ENCODE data around the gene TBC1D4.
"Not testable (repeated sequence)": the region's sequence is repeated elsewhere in the genome, so short reads cannot be mapped to it uniquely, and the experiment has no call there.

TBC1D4 gene

DNA sequence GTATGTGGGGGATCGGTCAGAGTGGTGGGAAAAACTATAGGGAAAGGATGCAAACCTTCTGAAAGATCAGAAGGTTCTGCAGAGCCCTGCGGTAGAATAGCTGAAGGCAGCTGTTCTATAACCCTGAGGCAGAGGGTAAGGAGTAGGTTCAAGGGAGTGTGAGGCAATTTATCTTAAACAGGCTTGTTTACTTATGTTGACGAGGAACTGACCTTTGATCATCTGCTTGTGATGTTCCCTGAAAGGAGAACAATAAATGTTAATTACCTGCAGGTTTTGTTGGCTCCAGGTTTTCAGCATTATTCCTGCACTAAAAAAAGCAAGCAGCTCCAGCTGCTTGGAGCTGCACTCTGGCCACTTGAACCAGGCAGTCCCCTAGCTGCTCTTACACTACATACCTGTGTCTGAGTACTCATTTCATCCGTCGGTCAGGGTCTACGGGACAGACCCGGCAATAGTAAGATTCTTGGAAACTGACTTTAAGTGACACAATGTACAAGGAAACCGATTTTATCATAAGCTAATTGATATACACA lies 202.1 kb downstream of the TBC1D4 start:
- DNase-seq (ENCODE audit: low read depth in 3 of 3) = no peak

DNA sequence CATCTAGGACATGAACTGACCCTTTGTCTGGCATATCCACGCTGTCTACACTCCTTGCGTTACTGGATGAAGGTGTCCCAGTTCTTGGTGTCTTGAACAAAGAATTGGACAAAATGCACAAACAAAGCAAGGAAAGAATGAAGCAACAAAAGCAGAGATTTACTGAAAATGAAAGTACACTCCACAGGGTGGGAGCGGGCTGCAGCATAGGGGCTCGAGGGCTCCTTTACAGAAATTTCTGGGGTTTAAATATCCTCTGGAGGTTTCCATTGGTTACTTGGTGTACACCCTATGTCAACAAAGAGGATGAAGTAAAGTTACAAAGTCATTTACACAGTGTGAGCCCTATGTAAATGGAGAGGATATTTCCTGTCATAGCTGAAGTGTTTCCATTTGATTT lies 208.3 kb downstream of the TBC1D4 start:
- DNase-seq (ENCODE audit: low read depth in 3 of 3) = not testable (repeated sequence)

DNA sequence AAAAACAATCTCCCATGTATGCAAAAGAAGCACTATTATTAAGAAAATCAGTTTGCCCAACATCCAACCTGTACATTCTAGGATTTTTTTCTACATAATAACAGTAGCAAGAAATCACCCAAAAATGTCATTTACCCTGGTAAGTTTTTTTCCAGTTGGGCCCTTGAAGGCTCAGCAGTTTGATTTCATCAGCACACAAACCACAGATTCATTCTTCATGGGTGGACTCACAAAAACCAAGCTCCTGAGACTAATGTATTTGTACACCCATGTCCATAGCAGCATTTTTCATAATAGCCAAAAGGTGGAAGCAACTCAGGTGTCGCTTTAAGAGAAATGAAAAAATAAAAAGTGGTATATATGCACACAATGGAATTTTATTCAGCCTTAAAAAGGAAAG lies 210.1 kb downstream of the TBC1D4 start:
- no peak for DNase-seq (ENCODE audit: low read depth in 3 of 3)

DNA sequence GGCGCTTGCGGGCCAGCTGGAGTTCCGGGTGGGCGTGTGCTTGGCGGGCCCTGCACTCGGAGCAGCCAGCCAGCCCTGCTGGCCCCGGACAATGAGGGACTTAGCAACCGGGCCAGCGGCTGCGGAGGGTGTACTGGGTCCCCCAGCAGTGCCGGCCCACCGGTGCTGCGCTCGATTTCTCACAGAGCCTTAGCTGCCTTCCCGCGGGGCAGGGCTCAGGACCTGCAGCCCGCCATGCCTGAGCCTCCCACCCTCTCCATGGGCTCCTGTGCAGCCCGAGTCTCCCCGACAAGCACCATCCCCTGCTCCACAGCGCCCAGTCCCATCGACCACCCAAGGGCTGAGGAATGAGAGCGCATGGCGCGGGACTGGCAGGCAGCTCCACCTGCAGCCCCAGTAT lies 213.5 kb downstream of the TBC1D4 start:
- DNase-seq (ENCODE audit: low read depth in 3 of 3) = not testable (repeated sequence)

DNA sequence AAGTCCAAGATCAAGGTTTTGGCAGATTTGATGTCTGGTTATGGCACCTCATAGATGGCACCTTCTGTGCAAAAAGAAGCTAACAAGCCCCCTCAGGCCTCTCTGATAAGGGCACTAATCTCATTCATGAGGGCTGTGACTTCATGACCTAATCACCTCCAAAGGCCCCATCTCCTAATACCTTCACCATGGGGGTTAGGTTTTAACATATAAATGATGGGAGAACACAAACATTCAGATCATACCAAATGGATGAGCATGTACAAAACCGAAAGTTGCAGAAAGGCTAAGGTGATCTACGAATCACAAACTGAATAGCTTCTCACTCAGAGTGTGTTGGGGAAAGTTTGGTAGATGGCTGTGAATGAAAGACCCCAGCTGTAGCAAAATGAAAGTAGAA lies 217.4 kb downstream of the TBC1D4 start:
- no peak for DNase-seq (ENCODE audit: low read depth in 3 of 3)

DNA sequence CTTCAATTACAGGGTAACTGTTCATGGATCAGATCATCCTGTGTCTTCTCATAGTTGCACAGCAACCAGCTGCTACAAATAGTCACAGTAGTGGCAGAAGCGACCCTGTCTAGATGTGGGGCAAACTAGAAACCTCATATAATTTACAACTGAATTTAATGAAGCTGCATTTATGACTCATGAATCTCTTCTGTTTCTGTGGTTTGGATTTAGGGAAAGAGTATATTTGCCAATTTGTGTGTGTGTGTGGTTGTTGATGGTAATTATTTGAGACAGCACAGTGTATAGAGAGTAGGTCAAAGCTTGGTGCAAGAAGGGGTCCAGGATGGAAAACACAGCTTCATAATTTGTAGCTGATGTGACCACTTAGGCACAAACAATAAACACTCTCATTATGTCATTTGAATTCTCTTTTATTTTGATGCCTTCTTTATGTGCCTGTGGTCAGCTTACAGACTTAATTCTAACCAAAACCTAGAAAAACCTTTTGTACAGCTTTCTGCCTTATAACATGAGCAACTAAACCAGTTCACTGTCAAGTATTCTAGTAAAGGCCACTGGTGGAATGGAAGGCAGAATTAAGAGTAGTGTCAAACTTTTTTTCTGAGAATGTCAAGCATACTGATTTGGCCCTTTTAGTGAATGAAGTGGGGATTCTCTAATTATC lies 218.1 kb downstream of the TBC1D4 start:
- no peak for DNase-seq (ENCODE audit: low read depth in 3 of 3)

DNA sequence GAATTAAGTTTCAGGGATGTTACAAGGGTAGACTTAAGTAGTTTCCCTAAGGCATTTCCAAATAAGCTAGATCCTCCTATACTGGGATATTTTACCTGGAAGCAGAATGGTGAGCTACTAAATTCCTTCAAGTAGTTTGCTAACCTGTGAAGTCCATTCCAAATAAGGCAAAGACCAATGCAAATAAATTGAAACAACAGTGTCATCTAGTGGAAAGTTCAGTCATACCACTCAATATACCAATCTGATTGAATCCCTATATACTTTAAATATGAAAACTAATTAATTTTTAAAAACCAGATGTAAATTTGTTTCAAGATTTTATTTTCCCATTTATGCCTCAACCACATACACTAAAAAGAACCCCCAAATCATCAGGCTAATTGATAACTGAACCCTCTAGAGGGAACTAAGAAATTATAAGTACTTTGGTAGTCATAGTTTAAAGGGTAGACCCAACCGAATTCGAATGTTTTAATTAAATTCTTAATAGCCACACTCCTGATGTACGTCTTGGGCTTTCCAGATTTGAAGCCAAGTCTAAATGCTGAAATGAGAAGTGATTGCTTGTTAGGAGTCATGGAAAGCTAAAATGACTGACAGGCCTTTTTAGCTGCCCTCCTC lies 223.7 kb downstream of the TBC1D4 start:
- DNase-seq (ENCODE audit: low read depth in 3 of 3) = no peak

DNA sequence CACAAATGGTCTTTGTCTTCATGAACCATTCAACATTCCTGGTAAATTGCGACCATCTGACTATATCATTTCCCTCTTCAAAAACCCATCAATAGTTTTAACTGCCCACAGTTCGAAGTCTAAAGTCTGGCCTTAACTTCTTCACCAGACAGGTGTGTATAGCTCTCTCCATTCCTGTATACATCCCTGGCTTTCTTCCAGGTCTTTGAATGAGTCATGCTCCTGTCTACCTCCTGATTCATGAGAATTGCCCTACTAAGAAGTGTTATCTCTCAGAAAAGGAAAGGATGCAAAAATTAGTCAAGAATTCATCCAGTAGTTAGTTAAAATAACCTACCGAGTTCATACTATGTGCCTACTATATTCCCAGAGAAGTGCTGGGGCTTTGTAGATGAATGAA lies 225.0 kb downstream of the TBC1D4 start:
- DNase-seq (ENCODE audit: low read depth in 3 of 3) = no peak

DNA sequence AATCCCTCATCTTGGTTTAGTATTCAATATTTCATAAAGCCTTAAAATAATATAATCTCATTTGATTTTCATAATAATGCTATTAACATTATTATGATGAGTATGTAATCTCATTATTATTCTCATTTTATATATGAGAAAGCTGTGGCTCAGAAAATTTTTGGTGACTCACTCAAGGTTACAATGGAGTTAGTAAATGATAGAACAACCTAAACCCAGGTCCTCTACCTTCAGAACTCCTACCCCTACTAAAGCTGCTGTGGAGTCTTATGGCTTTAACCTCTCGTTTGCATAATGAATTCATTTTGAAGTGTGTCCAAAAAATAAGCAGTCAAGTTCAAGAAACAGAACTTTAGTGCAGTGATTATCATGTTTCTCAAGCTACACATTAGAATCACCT lies 226.3 kb downstream of the TBC1D4 start:
- no peak for DNase-seq (ENCODE audit: low read depth in 3 of 3)

DNA sequence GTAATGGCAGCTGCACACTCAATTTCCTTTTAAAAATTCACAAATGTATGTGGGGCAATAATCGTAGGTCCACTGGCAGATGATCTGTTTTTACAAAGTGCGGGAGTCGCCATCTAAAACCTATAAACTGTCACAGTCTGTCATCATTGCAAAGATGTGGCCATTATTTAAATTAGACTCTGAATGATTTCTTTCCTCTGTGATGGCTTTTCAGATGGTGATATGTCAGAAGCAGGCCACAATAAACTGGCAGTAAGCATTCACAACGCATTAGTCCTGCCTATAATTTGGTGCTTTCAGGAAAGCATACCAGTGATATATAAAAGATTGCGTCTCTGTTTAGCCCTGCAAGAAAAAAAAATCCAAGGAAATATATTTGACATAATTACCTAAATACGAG lies 226.8 kb downstream of the TBC1D4 start:
- no peak for DNase-seq (ENCODE audit: low read depth in 3 of 3)

DNA sequence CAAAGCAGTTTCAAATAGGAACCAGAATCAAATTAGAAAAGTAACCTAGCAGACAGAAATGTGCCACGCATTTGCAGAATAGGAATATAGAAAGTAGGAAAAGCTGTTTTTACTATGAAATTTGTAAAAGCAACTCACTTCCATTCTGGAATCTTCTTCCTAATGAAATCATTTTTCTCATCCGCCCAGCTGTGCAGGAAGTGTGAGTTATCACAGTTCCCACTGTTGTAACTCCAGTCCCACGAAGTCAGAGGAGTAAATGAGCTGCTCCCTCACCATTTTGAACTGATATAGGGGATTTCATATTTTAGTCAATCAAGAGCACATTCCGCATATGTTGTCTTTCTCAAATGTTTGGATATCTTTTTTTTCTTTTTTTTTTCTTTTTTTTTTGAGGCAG lies 230.8 kb downstream of the TBC1D4 start:
- no peak for DNase-seq (ENCODE audit: low read depth in 3 of 3)

DNA sequence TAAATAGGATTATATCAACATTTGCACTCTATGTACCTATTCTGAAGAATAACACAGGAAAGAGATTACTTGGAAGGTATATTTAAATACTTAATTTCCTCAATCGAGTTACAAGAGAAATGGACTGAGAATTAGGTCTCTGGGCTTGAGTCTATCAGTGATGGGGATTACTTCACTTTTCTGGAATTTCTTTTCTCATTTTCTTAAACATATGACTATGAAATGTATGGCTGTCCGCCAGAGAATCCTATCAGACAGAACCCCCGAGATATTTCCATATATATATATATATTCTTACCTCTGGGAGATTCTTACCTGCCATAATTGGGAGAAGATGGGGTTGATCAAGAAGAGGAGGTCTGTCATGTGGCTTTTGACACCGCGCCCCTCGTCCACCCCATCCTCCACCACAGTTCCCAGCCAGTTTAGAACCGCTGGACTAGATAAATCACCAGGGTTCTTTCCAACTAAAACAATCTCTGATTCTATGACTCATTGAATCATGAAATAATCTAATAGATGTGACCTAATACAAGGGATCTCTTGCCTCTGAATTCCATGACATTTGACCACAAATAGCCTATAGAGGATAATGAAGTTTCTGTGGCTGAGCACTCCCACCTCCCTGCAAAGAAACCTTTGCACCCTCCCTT lies 231.3 kb downstream of the TBC1D4 start:
- no peak for DNase-seq (ENCODE audit: low read depth in 3 of 3)

DNA sequence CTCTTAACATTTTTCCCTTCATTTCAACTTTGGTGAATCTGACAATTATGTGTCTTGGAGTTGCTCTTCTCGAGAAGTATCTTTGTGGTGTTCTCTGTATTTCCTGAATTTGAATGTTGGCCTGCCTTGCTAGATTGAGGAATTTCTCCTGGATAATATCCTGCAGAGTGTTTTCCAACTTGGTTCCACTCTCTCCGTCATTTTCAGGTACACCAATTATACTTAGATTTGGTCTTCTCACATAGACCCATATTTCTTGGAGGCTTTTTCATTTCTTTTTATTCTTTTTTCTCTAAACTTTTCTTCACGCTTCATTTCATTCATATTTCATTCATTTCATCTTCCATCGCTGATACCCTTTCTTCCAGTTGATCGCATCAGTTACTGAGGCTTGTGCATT lies 236.4 kb downstream of the TBC1D4 start:
- not testable (repeated sequence) for DNase-seq (ENCODE audit: low read depth in 3 of 3)

DNA sequence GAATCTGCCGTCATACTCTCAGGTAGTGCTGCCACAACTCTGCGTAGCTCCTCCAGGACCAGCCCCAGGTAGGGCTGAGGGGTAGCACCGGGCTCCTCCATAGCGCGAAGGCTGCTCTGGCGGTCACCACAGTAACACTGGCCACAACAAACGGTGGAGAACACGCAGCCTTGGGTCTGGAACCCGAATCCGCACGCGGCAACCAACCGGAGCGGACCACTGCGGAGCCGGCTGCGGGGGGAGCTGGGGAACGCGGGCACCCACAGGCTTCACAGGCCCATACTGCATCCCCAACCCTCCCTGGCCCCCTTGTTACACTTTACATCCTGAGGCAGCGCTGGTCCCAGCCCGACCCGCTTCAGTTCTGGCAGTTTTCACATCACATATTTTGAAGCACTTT lies 241.7 kb downstream of the TBC1D4 start:
- not testable (repeated sequence) for DNase-seq (ENCODE audit: low read depth in 3 of 3)

DNA sequence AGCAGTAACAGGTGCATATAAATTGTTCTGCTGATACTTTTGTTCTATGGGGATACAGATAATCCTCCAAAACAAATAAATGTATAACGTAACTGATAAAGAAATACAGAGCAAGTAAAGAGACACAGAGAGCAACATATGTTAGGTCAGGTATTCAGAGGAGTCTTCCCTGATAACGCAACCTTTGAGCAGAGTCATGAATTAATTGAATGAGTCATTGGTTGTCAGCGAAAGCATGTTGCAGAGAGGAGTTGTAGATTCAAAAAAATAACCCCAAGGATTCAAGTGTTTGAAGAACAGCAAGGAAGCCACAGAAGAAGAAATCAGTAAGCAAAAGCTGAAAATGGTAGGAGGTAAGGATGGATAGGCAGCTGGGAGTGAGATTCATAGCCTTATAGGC lies 245.2 kb downstream of the TBC1D4 start:
- DNase-seq (ENCODE audit: low read depth in 3 of 3) = no peak
